BJ (cell line): ENCODE results near the gene PJA2. TPM values are rescaled to one million over a fixed set of nuclear protein-coding genes. Genes with fewer than 3 reads are reported as not detected.
A peak's percentile ranks its signal among the peaks of the same experiment; 100 is the strongest.

ENCODE experiments used
- CTCF ChIA-PET: fragments of 350-600 bp; formaldehyde crosslinking; extraction: SDS; loops from one replicate; lab custom pipeline; 2021; ENCODE audit warnings: antibody characterized with exemption, inconsistent platforms; lab: Yijun Ruan, JAX
- POLR2A ChIA-PET: fragments of 300-600 bp; sonication (Branson Sonifier 250); formaldehyde crosslinking; extraction: SDS; loops from one replicate; lab custom pipeline; 2021; ENCODE audit warnings: antibody characterized with exemption; lab: Charles Lee
- DNase-seq: peaks from one replicate; pipeline ENCODE4 v3.0.0-alpha.2; 2011; ENCODE audit warnings: low read depth
- H3K27me3 ChIP-seq: 2 replicates; pipeline ENCODE4 v1.6.0; 2011; ENCODE audit warnings: low read length; ENCODE audit not compliant: control insufficient read depth, insufficient read depth
- H3K36me3 ChIP-seq: 2 replicates; pipeline ENCODE4 v1.5.1; 2011; ENCODE audit warnings: low read length; ENCODE audit not compliant: control insufficient read depth, insufficient read depth
- H3K4me3 ChIP-seq: 2 replicates; pipeline ENCODE4 v1.5.1; 2011; ENCODE audit warnings: low read depth, mild to moderate bottlenecking, control low read depth, low read length
- CTCF ChIP-seq: IDR thresholded peaks from 2 replicates; pipeline ENCODE4 v1.5.1; 2011; ENCODE audit warnings: low read depth, mild to moderate bottlenecking, control low read depth, inconsistent platforms, low read length, moderate library complexity; ENCODE audit not compliant: insufficient read depth
- polyA plus RNA-seq: library from polyadenylated mRNA; depleted of rRNA; stranded (reverse); fragments of >200 nt; gene quantifications from 2 replicates; pipeline ENCODE4 v1.2.3, GENCODE V29; 2011

PJA2 gene
- polyA plus RNA-seq, 1 experiment = 33.6 TPM

- peaks cover 3% of the 10 kb centered on the region for H3K36me3 ChIP-seq
- POLR2A ChIA-PET = no interaction called here
- DNase-seq = peak; percentile 12
Measured at GRCh38 chr5:109365653-109366052, 44.1 kb downstream of the PJA2 start.

DNA sequence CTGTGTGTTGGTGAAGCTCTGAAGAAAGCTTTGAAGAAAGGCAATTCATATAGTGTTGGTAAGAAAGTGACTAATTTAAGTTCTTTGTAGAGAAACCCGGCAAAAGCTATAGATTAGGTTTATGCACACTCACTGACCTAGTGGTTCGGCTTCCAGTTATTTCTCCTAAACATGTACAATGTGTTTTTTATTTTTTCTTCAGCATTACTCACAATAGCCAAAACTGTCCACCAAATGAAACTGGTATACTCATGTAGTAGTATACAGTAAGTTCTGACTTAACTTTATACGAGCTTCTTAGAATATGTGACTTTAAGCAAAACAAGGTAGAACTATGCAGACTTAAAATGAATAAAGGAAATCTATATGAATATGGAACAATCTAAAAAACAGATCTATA, 44.8 kb downstream of the PJA2 start:
- Histone ChIP-seq H3K36me3 (peaks cover 3% of the 10 kb centered on the region), H3K4me3 (no peak overlapping the region), H3K27me3 (no peaks in the 10 kb centered on the region)
- no peak for TF ChIP-seq CTCF
- ChIA-PET POLR2A (no interaction called here), CTCF (interaction anchor here (0.9 kb wide), 1 partner anchor 21 kb away, joined by 3 read pairs; no protein-coding TSS in a partner anchor)
- DNase-seq = no peak

More at GRCh38 chr5:109365653-109366052, 44.1 kb downstream of the PJA2 start:
- H3K4me3 ChIP-seq = no peak overlapping the region
- no peak for TF ChIP-seq CTCF
- no peaks in the 10 kb centered on the region for H3K27me3 ChIP-seq
- CTCF ChIA-PET = no interaction called here

- peaks cover 6% of the 10 kb centered on the region for H3K36me3 ChIP-seq
- no peak overlapping the region for H3K4me3 ChIP-seq
- CTCF ChIA-PET = no interaction called here
- TF ChIP-seq CTCF = no peak
- H3K27me3 ChIP-seq = no peaks in the 10 kb centered on the region
- DNase-seq = no peak
- POLR2A ChIA-PET = no interaction called here
Measured at GRCh38 chr5:109359642-109360041, 50.1 kb downstream of the PJA2 start.

DNA sequence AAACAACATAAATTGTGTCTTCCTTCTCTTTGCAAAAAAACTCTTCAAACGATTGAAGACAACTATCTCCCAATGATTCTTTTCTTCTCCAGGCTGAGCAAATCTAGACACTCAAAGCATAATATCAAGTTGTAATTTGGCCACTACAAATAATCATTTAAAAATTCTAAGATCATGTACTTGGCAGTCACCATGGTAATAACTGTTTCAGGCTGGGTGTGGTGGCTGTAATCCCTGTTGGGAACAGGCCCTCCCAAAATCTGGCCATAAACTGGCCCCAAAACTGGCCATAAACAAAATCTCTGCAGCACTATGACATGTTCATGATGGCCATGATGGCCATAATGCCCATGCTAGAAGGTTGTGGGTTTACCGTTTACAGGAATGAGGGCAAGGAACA, 52.0 kb downstream of the PJA2 start:
- Histone ChIP-seq H3K4me3 (no peak overlapping the region), H3K27me3 (no peaks in the 10 kb centered on the region), H3K36me3 (peaks cover 6% of the 10 kb centered on the region)
- no peak for DNase-seq
- no peak for TF ChIP-seq CTCF
- ChIA-PET POLR2A (no interaction called here), CTCF (interaction anchor here (0.8 kb wide), 1 partner anchor 36 kb away, joined by 3 read pairs; no protein-coding TSS in a partner anchor)

DNA sequence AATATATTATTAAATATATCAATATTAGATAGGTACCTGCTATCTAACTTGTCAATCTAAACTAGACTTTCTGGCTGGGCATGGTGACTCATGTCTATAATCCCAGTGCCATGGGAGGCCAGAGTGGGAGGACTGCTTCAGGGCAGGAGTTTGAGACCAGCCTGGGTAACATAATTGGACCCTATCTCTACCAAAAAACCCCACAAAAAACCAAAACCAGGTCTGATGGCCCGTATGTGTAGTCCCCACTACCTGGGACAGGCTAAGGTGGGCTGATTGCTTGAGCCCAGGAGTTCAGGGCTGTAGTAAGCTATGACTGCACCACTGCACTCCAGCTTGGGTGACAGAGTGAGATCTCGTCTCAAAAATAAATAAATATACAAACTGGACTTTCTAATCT, 55.0 kb downstream of the PJA2 start:
- no peaks in the 10 kb centered on the region for H3K27me3 ChIP-seq
- H3K4me3 ChIP-seq = no peak overlapping the region
- peaks cover 5% of the 10 kb centered on the region for H3K36me3 ChIP-seq
- ChIA-PET POLR2A (no interaction called here), CTCF (no interaction called here)
- no peak for TF ChIP-seq CTCF
- no peak for DNase-seq
